T follicular helper cell (primary cell): ENCODE results near the gene BIRC7.
"Not testable (repeated sequence)": the region's sequence is repeated elsewhere in the genome, so short reads cannot be mapped to it uniquely, and the experiment has no call there.

ENCODE experiments used
- DNase-seq: peaks from one replicate; pipeline ENCODE4 v3.0.0-alpha.2; 2020; ENCODE audit warnings: low read depth

BIRC7 gene

GRCh38 chr20:63247671-63248228, 12.0 kb downstream of the BIRC7 start:
- no peak for DNase-seq

GRCh38 chr20:63248835-63249591, 13.3 kb downstream of the BIRC7 start:
- DNase-seq, result no peak

GRCh38 chr20:63249891-63250290, 14.2 kb downstream of the BIRC7 start:
- no peak for DNase-seq

- not testable (repeated sequence) for DNase-seq
These were observed 15.6 kb downstream of the BIRC7 start for GRCh38 chr20:63251350-63251749.

- no peak for DNase-seq
These were observed 16.6 kb downstream of the BIRC7 start for GRCh38 chr20:63252284-63252711.

GRCh38 chr20:63253065-63253437, 17.3 kb downstream of the BIRC7 start:
- DNase-seq, result no peak

GRCh38 chr20:63253438-63254231, 17.9 kb downstream of the BIRC7 start:
- DNase-seq, result no peak

- no peak for DNase-seq
These were observed 18.5 kb downstream of the BIRC7 start, which contains the start of gene NKAIN4 for GRCh38 chr20:63254232-63254605. Gene NKAIN4, minus strand, starts transcription at chr20:63254463. Its CDS starts 13 bp downstream, at chr20:63254450.

- DNase-seq, result no peak
These were observed 19.1 kb downstream of the BIRC7 start for GRCh38 chr20:63254606-63255384.

- DNase-seq, result no peak
These were observed 20.4 kb downstream of the BIRC7 start for GRCh38 chr20:63255931-63256704.

GRCh38 chr20:63256954-63257353, 21.2 kb downstream of the BIRC7 start:
- no peak for DNase-seq

- DNase-seq, result no peak
These were observed 21.9 kb downstream of the BIRC7 start for GRCh38 chr20:63257629-63258028.

GRCh38 chr20:63258781-63259180, 23.1 kb downstream of the BIRC7 start:
- no peak for DNase-seq

GRCh38 chr20:63259734-63260460, 24.2 kb downstream of the BIRC7 start:
- no peak for DNase-seq

- no peak for DNase-seq
These were observed 24.8 kb downstream of the BIRC7 start for GRCh38 chr20:63260521-63260920.

- no peak for DNase-seq
These were observed 25.5 kb downstream of the BIRC7 start for GRCh38 chr20:63261060-63261794.

GRCh38 chr20:63261795-63262528, 26.3 kb downstream of the BIRC7 start:
- DNase-seq, result no peak

- DNase-seq, result no peak
These were observed 27.1 kb downstream of the BIRC7 start for GRCh38 chr20:63262836-63263235.

GRCh38 chr20:63264000-63264399, 28.3 kb downstream of the BIRC7 start:
- DNase-seq, result no peak
